CD4-positive, alpha-beta T cell treated with Interferon gamma for 1 hour (primary cell): ENCODE results near the gene TRAF3IP1.
"Not testable (repeated sequence)": the region's sequence is repeated elsewhere in the genome, so short reads cannot be mapped to it uniquely, and the experiment has no call there.

Experiments
- DNase-seq: peaks from one replicate; pipeline ENCODE4 v3.0.0-alpha.2; 2020

Gene TRAF3IP1

GRCh38 chr2:238433941-238434845 is 113.9 kb downstream of the TRAF3IP1 start:
- no peak for DNase-seq

DNA sequence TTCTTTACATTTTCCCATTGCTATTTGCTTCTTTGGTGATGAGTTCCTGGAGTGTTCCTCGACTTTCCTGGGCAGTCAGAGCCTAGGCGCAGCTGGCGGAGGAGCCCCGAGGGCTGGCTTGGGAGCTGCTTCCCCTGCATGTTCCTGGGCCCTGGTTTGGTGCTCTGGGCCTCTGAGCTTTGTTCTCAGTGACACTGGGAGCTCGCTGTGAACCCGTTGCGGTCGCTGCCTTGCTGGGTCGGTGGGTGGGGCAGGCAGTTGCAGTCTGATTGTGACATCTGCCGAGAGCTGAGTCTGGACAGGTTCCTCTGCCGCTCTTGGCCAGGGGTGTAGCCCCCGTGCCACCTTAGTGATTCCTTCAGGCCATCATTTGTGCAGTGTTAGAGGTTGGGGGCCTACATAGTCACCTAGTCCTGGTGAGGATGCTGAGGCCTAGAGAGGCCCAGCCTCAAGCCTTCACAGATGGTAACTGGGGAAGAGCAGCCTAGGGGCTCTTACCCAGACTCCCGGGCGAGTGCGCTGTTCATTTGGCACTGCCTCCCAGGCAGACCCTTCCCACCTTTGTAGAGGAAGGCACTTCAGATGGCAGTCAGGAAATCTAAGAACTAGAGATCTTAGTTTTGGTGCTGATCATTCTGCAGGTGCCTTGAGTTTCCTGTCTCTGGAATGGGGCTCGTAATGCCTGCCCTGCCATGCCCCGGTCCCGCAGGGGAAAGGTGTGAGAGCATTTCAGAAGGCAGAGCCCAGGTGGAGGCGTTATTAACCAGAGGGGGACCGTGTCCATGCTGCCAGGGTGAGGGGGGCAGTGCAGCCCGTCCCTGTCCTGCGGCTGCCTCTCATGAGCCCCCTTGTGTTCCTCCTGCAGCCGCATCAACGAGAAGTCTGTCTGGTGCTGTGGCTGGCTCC is 114.8 kb downstream of the TRAF3IP1 start:
- DNase-seq, result no peak

DNA sequence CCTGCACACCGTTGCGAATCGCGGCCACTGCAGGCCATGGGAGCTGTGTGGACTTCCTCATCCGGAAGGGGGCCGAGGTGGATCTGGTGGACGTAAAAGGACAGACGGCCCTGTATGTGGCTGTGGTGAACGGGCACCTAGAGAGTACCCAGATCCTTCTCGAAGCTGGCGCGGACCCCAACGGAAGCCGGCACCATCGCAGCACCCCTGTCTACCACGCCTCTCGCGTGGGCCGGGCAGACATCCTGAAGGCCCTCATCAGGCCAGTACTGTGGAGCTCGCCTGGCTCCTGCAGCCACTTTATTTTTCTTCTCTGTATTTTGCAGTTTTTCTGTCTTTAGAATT is 115.4 kb downstream of the TRAF3IP1 start:
- no peak for DNase-seq

DNA sequence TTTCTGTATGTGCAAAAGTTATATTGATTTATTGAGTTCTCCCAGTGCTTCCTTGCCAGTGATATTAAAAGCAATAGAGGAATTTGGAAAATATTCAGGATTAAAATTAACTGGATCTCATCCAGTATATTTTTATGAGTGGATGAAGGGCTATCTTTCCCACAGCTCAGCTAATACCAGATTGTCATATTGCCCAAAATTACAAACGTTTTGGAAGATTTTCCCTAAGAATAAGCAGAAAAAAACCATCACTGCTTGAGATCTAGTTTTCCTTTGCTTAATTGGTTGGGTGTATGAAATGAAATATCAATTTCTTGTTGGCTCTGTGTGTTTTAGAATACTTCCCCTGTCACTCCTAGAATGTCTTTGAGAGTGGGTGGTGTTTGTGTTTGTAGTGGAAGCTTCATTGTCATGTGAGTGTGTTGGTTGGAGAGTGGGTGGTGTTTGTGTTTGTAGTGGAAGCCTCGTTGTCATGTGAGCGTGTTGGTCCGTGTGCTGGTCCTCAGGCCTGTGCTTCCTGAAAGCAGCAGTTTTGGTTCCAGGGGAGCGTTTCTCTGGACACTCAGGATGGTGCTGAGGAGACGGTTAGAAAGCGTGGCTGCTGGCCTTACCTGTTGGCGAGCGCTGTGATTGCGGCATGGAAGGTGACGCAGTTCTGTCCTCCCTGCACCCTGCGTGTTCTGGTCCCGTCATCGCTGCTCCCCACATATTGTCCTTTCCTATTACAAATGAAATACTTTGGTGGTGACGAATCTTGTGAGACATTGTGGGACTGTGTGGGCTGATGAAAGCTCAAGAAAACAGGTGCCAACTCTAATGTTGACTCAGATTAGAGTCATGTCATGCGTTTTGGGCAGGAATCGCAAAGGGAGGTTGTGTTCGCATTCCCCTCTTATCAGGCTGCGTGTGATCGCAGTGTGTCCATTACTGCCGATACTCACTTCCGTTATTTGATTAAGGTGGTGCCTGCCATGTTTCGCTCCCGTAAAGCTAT is 118.8 kb downstream of the TRAF3IP1 start:
- no peak for DNase-seq

DNA sequence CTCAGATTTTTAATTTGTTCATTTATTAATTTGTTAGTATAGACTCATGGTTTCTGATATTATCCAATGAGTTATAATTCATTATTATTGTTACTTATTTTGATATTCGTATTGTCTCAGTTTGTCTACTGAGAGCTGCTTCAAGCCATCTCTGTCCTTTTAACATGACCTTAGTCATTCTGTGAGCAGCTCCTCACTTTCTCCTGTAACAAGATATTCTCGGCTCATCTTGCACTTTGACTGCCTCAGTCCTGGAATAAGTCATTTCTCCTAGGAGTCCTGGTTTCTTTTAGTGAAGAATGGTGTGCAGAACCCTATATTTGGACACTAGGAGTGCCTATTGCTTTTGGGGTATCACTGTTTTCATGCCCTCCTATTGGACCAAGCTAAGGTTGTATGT is 119.6 kb downstream of the TRAF3IP1 start:
- no peak for DNase-seq

- no peak for DNase-seq
Observed at GRCh38 chr2:238440331-238440730, 120.0 kb downstream of the TRAF3IP1 start.

DNA sequence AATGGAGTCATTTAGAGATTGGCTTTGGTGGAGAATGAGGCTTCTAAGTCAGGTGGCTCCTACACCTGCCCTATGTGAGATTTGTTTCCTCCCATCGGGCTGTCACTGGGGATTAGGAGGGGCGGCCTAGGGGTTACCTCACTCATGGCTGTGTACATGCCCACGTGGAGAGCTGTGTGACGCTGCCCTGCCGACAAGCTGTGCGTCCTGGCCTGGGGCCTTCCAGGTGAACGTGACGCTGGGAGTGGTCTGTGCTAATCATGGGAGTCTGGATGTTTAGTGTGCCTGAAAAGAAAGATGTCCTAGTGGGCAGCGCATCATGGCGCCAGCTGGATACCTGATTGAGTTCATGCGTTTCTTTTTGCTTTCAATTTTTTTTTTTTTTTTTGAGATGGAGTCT is 120.4 kb downstream of the TRAF3IP1 start:
- DNase-seq, result no peak

DNA sequence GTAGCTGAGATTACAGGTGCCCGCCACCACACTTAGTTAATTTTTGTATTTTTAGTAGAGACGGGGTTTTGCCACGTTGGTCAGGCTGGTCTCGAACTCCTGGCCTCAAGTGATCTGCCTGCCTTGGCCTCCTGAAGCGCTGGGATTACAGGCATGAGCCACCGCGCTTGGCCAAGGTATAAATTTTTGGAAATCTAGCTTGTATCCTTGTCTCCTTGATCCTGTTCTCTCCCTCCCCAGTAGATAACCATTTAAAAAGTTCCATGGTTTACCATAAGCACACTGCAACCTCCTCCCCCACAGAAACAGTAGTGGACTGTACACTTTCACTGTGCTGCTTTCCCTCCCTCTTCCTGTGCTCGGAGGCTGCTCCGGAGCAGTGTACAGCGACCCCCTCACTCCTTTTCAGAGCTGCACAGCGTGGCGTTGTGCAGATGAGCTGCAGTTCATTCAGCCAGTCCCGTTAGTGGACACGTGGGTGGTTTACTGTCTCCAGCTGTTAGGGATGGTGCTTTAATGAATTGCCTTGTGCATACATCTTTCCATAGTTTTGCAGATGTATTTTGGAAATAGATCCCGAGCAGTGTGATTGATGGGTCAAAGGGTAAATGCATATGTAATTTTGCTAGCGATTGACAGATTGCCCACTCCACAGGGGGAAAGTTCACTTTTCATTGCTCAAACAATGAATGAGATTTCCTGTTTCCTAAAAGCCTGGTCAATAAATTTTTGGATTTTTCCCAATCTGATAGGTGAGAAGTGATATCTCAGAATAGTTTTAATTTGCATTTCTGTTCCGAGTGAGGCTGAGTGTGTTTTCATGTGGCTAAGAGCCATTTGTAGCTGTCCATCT is 121.2 kb downstream of the TRAF3IP1 start:
- no peak for DNase-seq

GRCh38 chr2:238442257-238442656 is 121.9 kb downstream of the TRAF3IP1 start:
- not testable (repeated sequence) for DNase-seq

- no peak for DNase-seq
Observed at GRCh38 chr2:238444242-238444641, 123.9 kb downstream of the TRAF3IP1 start.

- no peak for DNase-seq
Observed at GRCh38 chr2:238445409-238446190, 125.3 kb downstream of the TRAF3IP1 start.

DNA sequence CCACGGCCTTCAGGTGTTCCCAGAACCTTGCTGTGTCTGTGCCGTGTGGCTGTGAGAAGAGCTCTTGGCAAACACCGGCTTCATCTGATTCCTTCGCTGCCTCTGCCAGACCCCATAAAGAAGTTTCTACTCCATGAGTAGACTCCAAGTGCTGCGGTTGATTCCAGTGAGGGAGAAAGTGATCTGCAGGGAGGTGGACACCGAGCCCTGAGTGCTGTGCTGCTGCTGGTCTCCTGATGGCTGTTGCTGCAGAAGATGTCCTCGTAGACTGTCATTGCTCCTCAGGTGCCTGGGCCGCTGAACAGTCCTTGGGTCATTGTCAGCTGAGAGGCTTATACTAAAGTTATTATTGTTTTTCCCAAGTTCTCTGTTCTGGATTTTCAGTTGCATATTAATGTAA is 126.1 kb downstream of the TRAF3IP1 start:
- DNase-seq, result no peak

DNA sequence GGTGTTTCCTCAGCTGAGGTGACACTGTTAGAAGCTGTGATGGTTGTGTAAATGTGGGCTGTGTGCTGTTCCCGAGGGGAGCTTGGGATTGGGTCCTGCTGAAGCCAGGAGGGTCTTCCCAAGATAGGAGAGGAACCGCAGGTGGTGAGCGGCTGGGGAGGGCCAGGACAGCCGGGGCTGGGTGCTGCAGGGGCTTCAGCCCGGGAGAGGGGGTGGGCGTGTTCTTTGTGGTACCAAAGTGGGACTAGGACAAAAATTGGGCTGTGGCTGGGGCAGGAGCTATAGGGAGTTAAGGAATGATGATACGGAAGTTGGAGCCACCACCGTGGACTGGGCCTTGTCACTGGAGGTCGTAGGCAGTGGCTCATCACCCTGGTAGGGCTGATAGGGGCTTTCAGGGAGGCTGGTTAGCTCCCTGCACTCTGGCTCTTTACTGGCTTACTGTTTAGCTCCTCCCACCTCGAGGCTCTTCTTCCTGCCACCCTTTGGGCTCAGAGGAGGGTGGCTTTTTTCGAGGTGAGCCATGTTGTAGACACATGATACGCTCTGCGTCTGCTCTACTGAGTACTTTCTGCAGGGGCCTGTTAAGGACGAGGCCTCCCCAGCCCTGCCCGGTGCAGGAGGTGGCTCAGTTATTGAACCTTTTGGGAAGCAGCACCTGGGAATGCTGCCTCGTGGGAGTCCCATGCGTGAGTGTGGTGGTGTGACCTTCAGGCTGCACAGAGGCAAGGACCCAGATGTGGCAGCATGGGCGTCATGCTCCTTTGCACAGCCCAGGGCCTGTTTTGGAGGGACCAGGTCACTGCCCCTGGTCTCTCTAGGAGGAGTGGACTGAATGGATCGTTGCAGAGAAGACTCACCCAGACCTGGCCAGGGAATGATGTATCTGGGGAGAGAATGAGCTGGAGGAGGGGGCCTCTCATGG is 128.0 kb downstream of the TRAF3IP1 start:
- no peak for DNase-seq

- no peak for DNase-seq
Observed at GRCh38 chr2:238449241-238449640, 128.9 kb downstream of the TRAF3IP1 start.

DNA sequence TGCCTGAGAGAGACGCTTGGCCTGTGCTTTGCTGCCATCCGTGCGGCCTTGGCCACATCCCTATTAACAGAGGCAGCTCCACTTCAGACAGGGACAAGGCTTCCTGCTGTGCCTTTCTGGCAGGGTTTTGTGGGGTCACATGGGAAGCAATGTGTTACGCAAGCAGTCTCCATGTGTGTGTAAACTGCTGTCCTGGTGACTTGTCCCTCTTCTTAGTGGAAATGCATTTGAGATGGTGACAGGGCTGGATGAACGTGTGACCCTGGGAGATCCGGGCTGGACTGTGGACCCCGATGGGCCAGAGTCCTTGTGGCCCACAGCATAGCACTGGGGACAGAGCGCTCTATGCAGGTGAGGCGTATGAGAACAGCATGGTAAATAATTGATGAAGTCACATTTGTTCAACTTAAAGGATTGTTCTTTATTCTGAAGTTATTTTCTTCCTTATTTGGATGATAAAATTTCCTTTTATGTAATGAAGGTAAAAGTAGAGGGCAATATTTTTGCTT is 129.6 kb downstream of the TRAF3IP1 start:
- no peak for DNase-seq

DNA sequence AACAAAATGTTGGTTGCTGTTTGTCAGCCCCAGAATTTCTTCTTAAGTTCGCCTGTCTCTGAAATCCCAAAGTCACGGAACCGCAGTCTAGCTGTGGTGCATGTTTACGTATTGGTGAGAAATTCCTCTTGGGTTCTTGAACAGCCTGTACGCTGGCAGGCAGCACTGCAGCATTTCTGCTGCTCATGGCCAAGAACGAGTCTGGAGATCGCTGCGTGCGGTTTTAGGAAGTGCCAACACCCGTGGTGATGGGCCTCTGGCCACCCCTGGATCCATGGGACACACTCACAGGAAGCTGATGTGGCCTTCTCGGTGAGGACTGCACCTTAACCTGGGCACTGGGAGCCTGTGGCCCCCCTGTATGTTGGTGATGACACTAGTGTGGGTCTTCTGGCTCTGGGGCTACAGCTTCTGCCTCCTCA is 130.1 kb downstream of the TRAF3IP1 start:
- no peak for DNase-seq
